Measurements from ENCODE around the gene PON3. TPM values are rescaled to one million over a fixed set of nuclear protein-coding genes. Genes with fewer than 3 reads are reported as not detected.
A peak's percentile ranks its signal among the peaks of the same experiment; 100 is the strongest.

The PON3 gene
- total RNA-seq, 2 experiments from 2014 or later: not detected

DNA sequence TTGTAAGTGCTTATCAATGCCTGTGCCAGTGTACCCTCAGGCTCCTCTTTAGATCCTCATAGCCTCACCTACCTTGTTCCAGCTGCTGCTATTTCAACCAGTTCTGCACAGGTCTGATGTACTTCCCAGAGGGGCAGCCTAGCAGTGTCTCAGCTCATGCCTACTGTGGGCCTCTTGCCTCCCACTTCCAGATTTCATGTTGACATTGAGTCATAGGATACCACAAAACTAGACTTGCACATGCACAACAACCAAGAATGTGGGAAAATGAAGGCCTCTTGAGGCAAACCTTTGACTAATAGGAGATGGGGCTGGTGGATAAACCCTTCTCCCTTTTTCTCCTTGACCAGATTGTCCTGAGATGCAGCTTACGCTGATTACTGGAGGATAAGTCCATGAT lies 31.0 kb downstream of the PON3 start:
- Mint-ChIP-seq H3K27ac (no peak overlapping the region), H3K4me3 (no peak overlapping the region), H3K27me3 (peaks cover 2% of the 10 kb centered on the region), H3K4me1 (no peaks in the 10 kb centered on the region), H3K36me3 (ENCODE audit: low read depth) (no peaks in the 10 kb centered on the region), H3K9me3 (no peaks in the 10 kb centered on the region)
- ChIA-PET POLR2A (no interaction called here), CTCF (no interaction called here)
- DNase-seq: no peak

DNA sequence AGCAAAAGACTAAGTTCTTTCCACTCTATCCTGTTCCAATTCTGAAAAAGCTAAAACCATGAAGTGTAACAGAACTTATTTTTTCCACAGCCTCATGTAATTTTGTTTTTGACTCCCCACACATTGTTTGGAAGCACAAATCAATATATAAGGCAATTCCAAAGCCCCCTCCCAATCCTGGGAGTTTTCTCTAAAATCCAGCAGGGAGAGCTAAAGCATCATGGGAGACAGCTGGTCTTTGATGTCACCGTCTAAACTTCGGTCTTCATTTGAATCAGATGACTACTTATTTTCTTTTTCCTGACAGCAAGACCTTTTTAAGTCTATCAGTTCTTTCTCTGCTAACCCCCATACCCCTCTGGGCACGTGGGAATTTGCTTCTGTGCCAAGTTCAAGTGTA lies 38.6 kb downstream of the PON3 start:
- H3K27me3 Mint-ChIP-seq: peaks cover 7% of the 10 kb centered on the region
- POLR2A ChIA-PET: no interaction called here
- H3K36me3 Mint-ChIP-seq (ENCODE audit: low read depth): no peaks in the 10 kb centered on the region
- DNase-seq: no peak
- no peaks in the 10 kb centered on the region for H3K9me3 Mint-ChIP-seq
- CTCF ChIA-PET: no interaction called here
- no peaks in the 10 kb centered on the region for H3K4me1 Mint-ChIP-seq
- no peak overlapping the region for H3K4me3 Mint-ChIP-seq
- no peak overlapping the region for H3K27ac Mint-ChIP-seq

DNA sequence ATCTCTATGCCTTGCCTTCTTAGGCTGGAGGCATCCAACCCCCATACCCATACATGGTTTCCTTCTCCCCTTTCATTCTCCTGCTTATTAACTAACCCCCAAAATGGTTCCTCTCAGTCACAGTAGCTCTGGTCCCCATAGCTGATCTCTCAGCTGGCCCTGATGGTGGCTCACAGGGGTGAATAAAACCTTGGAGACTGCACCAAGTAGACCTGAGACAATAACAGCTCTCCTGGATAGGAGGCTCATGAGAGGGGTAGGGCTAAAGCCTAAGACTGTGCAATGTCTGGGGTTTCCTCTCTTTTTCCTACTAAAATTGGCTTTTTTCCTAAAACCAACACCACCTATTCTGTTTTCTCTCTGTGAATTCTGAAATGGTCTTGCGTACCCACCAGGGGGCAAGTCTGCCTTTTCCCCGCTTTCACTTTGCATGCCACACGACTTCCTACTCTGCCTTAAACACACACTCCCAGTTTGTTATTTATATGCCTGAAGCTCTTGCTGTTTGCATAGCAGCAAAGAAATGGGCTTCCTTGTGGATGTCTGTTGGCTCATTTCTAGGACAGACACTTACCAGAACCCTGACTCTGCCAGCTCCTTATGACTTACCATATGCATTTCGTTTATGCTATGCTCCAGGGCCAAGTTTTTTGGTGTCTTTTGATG lies 53.4 kb downstream of the PON3 start:
- CTCF ChIA-PET: no interaction called here
- no peak overlapping the region for H3K27ac Mint-ChIP-seq
- no peaks in the 10 kb centered on the region for H3K9me3 Mint-ChIP-seq
- no peaks in the 10 kb centered on the region for H3K27me3 Mint-ChIP-seq
- DNase-seq: no peak
- no peaks in the 10 kb centered on the region for H3K4me1 Mint-ChIP-seq
- H3K36me3 Mint-ChIP-seq (ENCODE audit: low read depth): no peaks in the 10 kb centered on the region
- POLR2A ChIA-PET: no interaction called here
- H3K4me3 Mint-ChIP-seq: no peak overlapping the region

DNA sequence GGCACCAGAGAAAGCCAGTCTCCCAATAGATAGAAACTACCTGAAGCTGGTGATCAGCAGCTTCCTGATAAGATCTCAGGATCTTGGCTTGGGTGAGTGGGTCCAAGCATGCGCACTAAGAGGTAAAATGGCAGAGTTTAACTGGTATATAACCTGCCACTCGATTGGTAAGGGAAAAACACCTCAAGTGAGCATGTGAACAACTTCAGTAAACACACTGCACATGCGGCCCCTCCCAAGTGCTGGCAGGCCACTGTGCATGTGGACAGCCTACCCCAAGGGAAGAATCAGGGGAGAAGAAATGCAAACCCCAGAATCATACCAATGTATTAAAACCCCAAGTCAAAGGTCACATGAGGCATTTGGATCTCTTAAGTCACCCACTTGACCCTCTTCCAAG lies 54.1 kb downstream of the PON3 start:
- H3K27ac Mint-ChIP-seq: no peak overlapping the region
- H3K36me3 Mint-ChIP-seq (ENCODE audit: low read depth): no peaks in the 10 kb centered on the region
- CTCF ChIA-PET: no interaction called here
- POLR2A ChIA-PET: no interaction called here
- DNase-seq: no peak
- no peak overlapping the region for H3K4me3 Mint-ChIP-seq
- H3K4me1 Mint-ChIP-seq: no peaks in the 10 kb centered on the region
- H3K9me3 Mint-ChIP-seq: no peaks in the 10 kb centered on the region
- no peaks in the 10 kb centered on the region for H3K27me3 Mint-ChIP-seq

DNA sequence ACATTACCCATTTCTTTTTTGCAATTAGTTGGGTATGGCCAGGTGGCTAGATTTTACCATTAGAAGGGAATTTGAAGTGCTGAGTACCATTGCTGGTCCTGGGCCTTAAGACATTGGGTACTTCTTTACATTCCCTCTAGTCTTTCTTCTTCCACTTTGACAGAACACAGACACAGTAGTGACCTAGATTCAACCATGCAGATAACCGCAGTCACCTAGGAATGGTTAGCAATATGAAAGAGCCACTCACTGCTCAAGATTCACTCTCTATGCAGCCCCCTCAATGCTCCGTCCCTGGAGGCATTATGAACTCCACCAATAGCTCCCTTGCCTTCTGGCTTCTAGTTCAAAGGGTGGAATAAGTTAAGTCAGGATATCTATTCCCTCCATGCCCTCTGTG lies 55.7 kb downstream of the PON3 start:
- ChIA-PET CTCF (no interaction called here), POLR2A (no interaction called here)
- Mint-ChIP-seq H3K36me3 (ENCODE audit: low read depth) (no peaks in the 10 kb centered on the region), H3K27ac (no peak overlapping the region), H3K4me3 (no peak overlapping the region), H3K4me1 (no peaks in the 10 kb centered on the region), H3K27me3 (peaks cover 2% of the 10 kb centered on the region), H3K9me3 (no peaks in the 10 kb centered on the region)
- no peak for DNase-seq

DNA sequence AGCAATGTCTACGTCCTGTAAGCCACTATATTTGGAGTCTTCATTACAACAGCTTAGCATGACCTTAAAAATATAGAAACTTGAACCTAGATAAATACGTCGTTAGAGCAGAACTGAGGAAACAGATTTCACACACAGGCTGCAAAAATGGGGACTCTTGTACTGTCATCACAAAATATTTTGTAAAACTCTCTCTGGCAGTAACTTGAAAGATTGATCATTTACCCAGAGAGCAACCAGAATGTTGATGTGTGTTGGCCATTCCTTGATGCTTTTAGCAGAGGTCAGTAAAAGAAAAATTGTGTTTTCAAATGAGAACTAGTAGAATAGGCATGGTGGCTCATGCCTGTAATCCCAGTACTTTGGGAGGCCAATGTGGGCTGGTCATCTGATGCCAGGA lies 57.3 kb downstream of the PON3 start:
- CTCF ChIA-PET: no interaction called here
- H3K36me3 Mint-ChIP-seq (ENCODE audit: low read depth): no peaks in the 10 kb centered on the region
- POLR2A ChIA-PET: no interaction called here
- H3K4me1 Mint-ChIP-seq: no peaks in the 10 kb centered on the region
- H3K4me3 Mint-ChIP-seq: no peak overlapping the region
- H3K27me3 Mint-ChIP-seq: peaks cover 2% of the 10 kb centered on the region
- H3K9me3 Mint-ChIP-seq: no peaks in the 10 kb centered on the region
- DNase-seq: no peak
- no peak overlapping the region for H3K27ac Mint-ChIP-seq

DNA sequence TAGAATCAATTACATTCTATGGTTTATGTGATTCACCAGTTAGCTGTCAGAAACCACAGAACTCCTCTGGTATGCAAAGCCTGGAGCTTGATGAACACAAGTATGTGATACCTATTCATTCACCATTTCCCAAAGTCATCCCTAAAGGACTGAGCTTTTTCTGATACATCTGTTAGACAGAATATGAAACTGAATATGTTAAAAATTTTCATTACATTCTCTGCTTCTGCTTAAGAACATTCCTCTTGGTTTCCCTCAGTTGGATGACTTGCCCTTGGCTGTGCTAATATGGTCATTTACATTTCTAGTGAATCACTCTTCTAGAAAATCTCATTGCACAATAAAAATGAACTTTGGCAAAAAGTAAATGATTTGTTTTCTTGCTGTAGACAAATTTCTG lies 61.1 kb downstream of the PON3 start:
- Mint-ChIP-seq H3K4me3 (no peak overlapping the region), H3K27me3 (peaks cover 2% of the 10 kb centered on the region), H3K27ac (no peak overlapping the region), H3K9me3 (no peaks in the 10 kb centered on the region), H3K4me1 (peaks cover 9% of the 10 kb centered on the region), H3K36me3 (ENCODE audit: low read depth) (peaks cover 1% of the 10 kb centered on the region)
- POLR2A ChIA-PET: no interaction called here
- no peak for DNase-seq
- CTCF ChIA-PET: no interaction called here

DNA sequence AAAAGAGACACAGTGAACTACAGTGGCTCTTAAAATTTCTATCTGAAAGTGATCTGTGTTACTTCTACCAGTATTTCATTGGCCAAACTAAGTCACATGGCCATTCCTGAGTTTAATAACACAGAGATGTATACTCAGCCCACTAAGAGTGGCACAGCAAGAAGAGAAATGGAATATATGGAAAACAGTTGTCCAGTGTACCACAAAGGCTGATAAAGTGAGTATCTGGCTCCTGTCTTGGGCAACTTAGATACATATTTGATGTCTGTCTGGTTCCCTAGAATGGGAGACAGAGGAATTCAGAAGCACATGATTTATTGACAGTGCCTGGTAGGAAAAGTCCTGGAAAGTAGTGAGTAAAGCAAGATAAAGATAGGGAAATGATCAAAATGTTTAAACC lies 61.7 kb downstream of the PON3 start:
- Mint-ChIP-seq H3K4me1 (peaks cover 11% of the 10 kb centered on the region), H3K4me3 (no peak overlapping the region), H3K27me3 (peaks cover 2% of the 10 kb centered on the region), H3K9me3 (no peaks in the 10 kb centered on the region), H3K27ac (no peak overlapping the region), H3K36me3 (ENCODE audit: low read depth) (peaks cover 1% of the 10 kb centered on the region)
- POLR2A ChIA-PET: no interaction called here
- DNase-seq: no peak
- CTCF ChIA-PET: no interaction called here

DNA sequence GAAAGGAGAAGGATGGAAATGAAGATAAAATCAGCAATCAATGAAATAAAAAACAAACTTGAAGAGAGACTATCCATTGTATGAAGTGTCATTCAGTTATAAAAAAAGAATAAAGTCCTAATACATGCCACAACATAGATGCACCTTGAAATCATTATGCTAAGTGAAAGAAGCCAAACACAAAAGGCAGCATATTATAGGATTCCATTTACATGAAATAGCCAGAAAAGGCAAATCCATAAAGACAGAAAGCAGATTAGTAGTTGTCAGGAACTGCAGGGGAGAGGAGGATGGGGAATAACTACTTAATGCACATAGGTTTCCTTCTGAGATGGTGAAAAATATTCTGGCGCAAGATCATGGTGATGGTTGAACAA lies 65.2 kb downstream of the PON3 start:
- CTCF ChIA-PET: no interaction called here
- no peak for DNase-seq
- Mint-ChIP-seq H3K4me3 (peak overlapping the region; percentile 61), H3K36me3 (ENCODE audit: low read depth) (peaks cover 1% of the 10 kb centered on the region), H3K27me3 (peaks cover 3% of the 10 kb centered on the region), H3K9me3 (no peaks in the 10 kb centered on the region), H3K27ac (peak overlapping the region; percentile 89), H3K4me1 (peaks cover 11% of the 10 kb centered on the region)
- POLR2A ChIA-PET: no interaction called here

DNA sequence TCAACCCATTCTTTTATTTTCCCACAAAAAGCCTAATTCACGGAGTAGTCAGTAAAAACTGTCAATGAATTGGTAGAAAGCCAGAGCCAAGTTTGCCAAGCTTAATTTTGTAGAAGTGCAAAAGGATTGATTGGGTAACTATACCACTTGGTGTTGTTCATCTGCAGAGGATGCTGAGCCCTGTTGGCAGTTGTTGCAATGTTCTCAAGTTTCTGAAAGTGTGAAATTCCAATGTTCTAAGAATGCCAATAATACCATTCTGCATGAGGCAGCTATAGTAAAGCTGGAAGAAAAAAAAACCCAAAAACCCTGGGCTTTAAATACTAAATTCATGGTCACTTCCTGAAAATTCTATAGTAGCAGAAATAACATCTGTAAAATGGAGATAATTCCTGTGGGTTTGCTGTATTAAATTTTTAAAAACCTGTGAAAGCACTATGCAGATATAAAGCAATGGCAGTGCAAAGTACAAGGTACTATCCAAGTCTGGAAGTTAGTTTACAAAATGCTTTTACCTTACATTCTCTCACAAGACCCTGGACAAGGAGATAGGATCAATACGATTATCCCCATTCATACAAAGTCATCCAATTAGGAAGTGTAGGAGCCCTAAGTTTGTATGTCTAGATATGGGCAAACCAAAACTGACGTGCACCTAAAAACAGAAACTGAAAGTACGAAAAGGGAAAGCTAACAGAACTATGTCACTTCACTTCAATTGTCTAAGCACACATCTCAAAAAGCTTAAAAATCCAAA lies 65.8 kb downstream of the PON3 start:
- H3K27me3 Mint-ChIP-seq: peaks cover 4% of the 10 kb centered on the region
- H3K4me3 Mint-ChIP-seq: peak overlapping the region; percentile 61
- H3K4me1 Mint-ChIP-seq: peaks cover 11% of the 10 kb centered on the region
- CTCF ChIA-PET: interaction anchor here (0.6 kb wide), 1 partner anchor 926 kb away, joined by 3 read pairs; no protein-coding TSS in a partner anchor
- DNase-seq: peak; percentile 24
- POLR2A ChIA-PET: no interaction called here
- no peaks in the 10 kb centered on the region for H3K9me3 Mint-ChIP-seq
- H3K27ac Mint-ChIP-seq: peak overlapping the region; percentile 89
- peaks cover 1% of the 10 kb centered on the region for H3K36me3 Mint-ChIP-seq (ENCODE audit: low read depth)

DNA sequence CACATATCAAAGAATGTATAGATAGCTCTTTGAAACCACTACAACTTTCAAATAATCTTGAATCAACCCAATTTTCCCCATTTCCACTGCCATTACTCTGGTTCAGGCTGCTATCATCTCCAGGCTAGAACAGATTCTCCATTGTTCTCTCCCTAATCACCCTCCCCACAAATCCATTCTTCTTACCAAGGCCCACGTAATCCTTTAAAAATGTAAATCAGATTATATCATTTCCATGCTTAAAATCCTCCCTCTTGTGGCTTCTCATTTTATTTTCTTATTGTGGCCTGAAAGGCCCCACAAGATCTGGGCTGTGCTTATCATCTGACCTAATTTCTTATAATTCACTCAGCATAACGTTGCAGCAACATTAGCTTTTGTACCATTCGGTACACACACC lies 68.8 kb downstream of the PON3 start:
- H3K36me3 Mint-ChIP-seq (ENCODE audit: low read depth): peaks cover 1% of the 10 kb centered on the region
- no peak for DNase-seq
- ChIA-PET CTCF (interaction anchor here (0.6 kb wide), 1 partner anchor 750 kb away, joined by 4 read pairs; no protein-coding TSS in a partner anchor), POLR2A (no interaction called here)
- no peak overlapping the region for H3K27ac Mint-ChIP-seq
- H3K4me3 Mint-ChIP-seq: no peak overlapping the region
- H3K4me1 Mint-ChIP-seq: peaks cover 18% of the 10 kb centered on the region
- H3K27me3 Mint-ChIP-seq: peaks cover 4% of the 10 kb centered on the region
- H3K9me3 Mint-ChIP-seq: no peaks in the 10 kb centered on the region

DNA sequence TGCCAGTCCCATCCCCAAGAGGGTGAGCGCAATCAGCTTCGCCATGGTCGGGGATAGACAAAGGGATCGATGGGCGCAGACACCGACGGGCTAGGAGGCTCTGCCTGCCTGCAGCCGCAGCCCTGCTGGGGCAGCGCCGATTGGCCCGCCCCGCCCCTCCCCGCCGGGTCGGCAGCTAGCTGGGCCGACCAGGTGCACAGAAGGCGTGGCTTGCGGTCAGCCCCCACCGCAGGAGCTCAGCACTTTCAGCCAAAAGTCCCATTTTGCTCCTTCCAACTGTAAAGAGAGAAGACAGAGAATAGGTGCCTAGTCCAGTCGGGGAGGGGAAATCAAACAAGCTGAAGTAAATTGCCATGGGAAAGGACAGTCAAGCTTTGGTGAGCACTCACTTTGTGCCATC lies 71.7 kb downstream of the PON3 start, which contains the start of gene PON1:
PON1 (minus strand) TSS at position 102 of the 400 bp plus-strand sequence; CDS start at position 45, 57 bp downstream.
- Mint-ChIP-seq H3K36me3 (ENCODE audit: low read depth) (no peaks in the 10 kb centered on the region), H3K27me3 (peaks cover 4% of the 10 kb centered on the region), H3K27ac (no peak within 1 kb of the TSS), H3K4me3 (peak within 1 kb of the TSS; percentile 8), H3K4me1 (peaks cover 7% of the 10 kb centered on the region), H3K9me3 (no peaks in the 10 kb centered on the region)
- ChIA-PET CTCF (no interaction called here), POLR2A (no interaction called here)
- DNase-seq: peak; percentile 25

DNA sequence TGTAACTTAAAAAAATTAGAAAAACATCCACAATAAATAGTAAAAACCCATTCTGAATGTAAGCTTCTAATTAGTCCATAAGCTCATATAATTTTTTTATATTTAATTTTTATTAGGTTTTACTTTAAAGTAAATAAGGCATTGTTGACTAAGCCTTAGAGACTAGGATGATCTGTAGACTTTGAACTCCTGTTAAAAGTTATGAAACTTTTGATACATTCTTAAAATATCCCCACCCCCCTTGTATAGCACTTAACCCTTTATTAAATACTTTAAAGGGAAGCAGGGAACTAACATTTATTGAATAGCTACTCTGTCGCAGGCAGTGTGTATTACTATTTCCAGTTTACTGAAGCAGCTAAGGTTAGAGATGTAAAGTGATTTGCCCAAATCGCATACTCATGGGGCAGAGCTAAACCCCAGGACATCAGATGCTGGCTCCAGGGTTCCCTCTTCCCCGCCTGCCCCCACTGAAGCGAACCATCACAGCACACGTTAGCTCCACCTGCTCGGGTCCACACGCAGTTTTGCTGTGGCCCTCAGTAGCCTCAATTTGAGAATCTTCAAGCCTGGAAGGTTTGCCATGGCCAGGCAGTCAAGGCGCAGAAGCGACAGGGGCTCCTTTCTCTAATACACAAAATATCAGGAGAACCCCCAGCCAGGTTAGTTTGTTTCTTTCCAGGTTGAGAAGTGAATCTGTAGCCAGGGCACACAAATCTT lies 72.6 kb downstream of the PON3 start:
- H3K27ac Mint-ChIP-seq: no peak overlapping the region
- POLR2A ChIA-PET: no interaction called here
- peaks cover 4% of the 10 kb centered on the region for H3K27me3 Mint-ChIP-seq
- no peak for DNase-seq
- H3K9me3 Mint-ChIP-seq: no peaks in the 10 kb centered on the region
- CTCF ChIA-PET: no interaction called here
- no peaks in the 10 kb centered on the region for H3K36me3 Mint-ChIP-seq (ENCODE audit: low read depth)
- no peak overlapping the region for H3K4me3 Mint-ChIP-seq
- H3K4me1 Mint-ChIP-seq: peaks cover 7% of the 10 kb centered on the region
